ENCODE data around the gene CATSPERZ. TPM values are rescaled to one million over a fixed set of nuclear protein-coding genes. Genes with fewer than 3 reads are reported as not detected.

The CATSPERZ gene
- total and polyA plus RNA-seq, 8 donors: 0.18 to 11.3 (median 3.5) TPM; not detected in 4

DNA sequence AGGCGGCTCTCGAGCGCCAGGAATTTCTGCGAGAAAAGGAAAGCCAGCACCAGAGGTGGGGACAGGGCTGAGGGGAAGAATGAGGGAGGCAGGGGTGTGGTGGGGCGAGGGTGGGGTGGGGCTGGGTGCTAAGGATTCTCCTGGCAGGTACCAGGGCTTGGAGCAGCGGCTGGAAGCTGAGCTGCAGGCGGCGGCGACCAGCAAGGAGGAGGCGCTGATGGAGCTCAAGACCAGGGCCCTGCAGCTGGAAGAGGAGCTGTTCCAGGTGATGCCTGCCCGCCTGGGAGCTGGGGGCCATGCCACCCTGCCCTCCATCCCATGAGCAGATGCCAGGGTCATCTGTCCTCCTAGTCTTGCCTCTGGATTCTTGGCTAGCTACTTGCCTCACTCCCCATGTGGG lies 49.2 kb downstream of the CATSPERZ start:
- intact Hi-C loops (cut with DNase I; ENCODE audit: low total_unique reads): no loop called here
- Histone ChIP-seq H3K27ac (no peak overlapping the region), H3K9me3 (no peaks in the 10 kb centered on the region), H3K4me3 (no peak overlapping the region), H3K36me3 (peaks cover 0 to 17% (median 0%) of the 10 kb centered on the region in 4 donors), H3K4me1 (peaks cover 0 to 22% (median 9%) of the 10 kb centered on the region in 4 donors), H3K27me3 (no peaks in the 10 kb centered on the region)
- 80 to 90% (median 88%) methylated on average over 11 of the region's 11 CpGs for WGBS, 5 donors
- TF ChIP-seq, protein P1, sequence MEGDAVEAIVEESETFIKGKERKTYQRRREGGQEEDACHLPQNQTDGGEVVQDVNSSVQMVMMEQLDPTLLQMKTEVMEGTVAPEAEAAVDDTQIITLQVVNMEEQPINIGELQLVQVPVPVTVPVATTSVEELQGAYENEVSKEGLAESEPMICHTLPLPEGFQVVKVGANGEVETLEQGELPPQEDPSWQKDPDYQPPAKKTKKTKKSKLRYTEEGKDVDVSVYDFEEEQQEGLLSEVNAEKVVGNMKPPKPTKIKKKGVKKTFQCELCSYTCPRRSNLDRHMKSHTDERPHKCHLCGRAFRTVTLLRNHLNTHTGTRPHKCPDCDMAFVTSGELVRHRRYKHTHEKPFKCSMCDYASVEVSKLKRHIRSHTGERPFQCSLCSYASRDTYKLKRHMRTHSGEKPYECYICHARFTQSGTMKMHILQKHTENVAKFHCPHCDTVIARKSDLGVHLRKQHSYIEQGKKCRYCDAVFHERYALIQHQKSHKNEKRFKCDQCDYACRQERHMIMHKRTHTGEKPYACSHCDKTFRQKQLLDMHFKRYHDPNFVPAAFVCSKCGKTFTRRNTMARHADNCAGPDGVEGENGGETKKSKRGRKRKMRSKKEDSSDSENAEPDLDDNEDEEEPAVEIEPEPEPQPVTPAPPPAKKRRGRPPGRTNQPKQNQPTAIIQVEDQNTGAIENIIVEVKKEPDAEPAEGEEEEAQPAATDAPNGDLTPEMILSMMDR (IDR thresholded peaks at IDR 0.05): no peak
- DNase-seq: no peak

DNA sequence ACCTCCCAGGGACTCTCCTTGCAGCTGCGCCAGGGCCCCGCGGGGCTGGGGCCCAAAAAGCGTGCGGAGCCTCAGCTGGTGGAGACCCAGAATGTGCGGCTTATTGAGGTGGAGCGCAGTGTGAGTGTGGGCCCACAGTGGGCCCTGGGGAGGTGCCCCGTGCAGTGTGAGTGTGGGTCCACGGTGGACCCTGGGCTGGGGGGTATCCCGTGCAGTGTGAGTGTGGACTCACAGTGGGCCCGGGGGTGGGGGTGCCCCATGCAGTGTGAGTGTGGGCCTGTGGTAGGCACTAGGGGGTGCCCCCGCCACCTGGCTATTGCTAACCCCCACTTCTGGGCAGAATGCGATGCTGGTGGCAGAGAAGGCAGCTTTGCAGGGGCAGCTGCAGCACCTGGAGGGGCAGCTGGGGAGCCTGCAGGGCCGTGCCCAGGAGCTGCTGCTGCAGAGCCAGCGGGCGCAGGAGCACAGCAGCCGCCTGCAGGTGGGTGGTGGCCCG lies 51.0 kb downstream of the CATSPERZ start:
- Histone ChIP-seq H3K4me3 (no peak overlapping the region), H3K36me3 (peaks cover 0 to 10% (median 0%) of the 10 kb centered on the region in 4 donors), H3K9me3 (no peaks in the 10 kb centered on the region), H3K4me1 (peaks cover 6 to 39% (median 24%) of the 10 kb centered on the region in 4 donors), H3K27me3 (no peaks in the 10 kb centered on the region), H3K27ac (no peak overlapping the region)
- intact Hi-C loops (cut with DNase I; ENCODE audit: low total_unique reads): no loop called here
- 86 to 94% (median 92%) methylated on average over 17 to 18 of the region's 18 CpGs for WGBS, 5 donors
- DNase-seq: no peak
- TF ChIP-seq POLR2A (IDR thresholded peaks at IDR 0.05) (no peak), POLR2AphosphoS5 (IDR thresholded peaks at IDR 0.05) (no peak), EP300 (IDR thresholded peaks at IDR 0.05) (no peak)
- TF ChIP-seq, protein P1 (IDR thresholded peaks at IDR 0.05): no peak

DNA sequence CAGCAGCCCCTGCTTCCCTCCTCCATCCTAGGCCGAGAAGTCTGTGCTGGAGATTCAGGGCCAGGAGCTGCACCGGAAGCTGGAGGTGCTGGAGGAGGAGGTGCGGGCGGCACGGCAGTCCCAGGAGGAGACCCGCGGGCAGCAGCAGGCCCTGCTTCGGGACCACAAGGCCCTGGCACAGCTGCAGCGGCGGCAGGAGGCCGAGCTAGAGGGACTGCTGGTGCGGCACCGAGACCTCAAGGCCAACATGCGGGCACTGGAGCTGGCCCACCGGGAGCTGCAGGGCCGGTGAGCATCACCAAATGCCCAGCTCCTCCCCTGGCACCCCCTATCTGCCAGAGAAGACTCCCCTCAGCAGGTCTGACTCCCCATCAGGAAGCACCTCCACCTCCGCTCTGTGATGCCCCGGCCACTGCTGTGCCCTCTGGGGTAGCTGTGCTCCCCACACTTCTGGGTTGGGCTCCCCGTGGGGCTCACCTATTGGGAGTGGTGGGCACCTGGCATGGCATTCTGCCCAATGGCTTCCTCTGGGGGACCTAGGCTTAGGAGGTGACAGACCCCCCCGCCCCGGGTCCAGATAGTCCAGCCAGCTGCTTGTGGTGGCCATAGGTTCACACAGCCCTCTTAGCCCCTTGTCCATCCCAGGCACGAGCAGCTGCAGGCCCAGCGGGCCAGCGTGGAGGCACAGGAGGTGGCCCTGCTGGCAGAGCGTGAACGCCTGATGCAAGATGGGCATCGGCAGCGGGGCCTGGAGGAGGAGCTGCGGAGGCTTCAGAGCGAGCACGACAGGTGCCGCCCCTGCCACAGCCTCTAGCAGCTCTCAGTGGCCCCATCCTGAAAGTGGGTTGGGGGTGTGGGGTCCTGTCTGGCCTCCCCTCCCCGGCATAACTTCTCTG lies 52.2 kb downstream of the CATSPERZ start:
- H3K9me3 ChIP-seq: no peaks in the 10 kb centered on the region
- intact Hi-C loops (cut with DNase I; ENCODE audit: low total_unique reads): no loop called here
- H3K4me3 ChIP-seq: no peak overlapping the region
- H3K27me3 ChIP-seq: no peaks in the 10 kb centered on the region
- TF ChIP-seq EP300 (IDR thresholded peaks at IDR 0.05): no peak
- TF ChIP-seq POLR2AphosphoS5 (IDR thresholded peaks at IDR 0.05): no peak
- TF ChIP-seq, protein P1 (IDR thresholded peaks at IDR 0.05): no peak
- TF ChIP-seq POLR2A (IDR thresholded peaks at IDR 0.05): no peak
- 92 to 97% (median 93%) methylated on average over 19 to 33 of the region's 33 CpGs for WGBS, 5 donors
- peaks cover 0 to 10% (median 0%) of the 10 kb centered on the region in 4 donors for H3K36me3 ChIP-seq
- peaks cover 9 to 42% (median 27%) of the 10 kb centered on the region in 4 donors for H3K4me1 ChIP-seq
- no peak overlapping the region for H3K27ac ChIP-seq
- peak in 1 of 2 donors; percentile 13 for DNase-seq

DNA sequence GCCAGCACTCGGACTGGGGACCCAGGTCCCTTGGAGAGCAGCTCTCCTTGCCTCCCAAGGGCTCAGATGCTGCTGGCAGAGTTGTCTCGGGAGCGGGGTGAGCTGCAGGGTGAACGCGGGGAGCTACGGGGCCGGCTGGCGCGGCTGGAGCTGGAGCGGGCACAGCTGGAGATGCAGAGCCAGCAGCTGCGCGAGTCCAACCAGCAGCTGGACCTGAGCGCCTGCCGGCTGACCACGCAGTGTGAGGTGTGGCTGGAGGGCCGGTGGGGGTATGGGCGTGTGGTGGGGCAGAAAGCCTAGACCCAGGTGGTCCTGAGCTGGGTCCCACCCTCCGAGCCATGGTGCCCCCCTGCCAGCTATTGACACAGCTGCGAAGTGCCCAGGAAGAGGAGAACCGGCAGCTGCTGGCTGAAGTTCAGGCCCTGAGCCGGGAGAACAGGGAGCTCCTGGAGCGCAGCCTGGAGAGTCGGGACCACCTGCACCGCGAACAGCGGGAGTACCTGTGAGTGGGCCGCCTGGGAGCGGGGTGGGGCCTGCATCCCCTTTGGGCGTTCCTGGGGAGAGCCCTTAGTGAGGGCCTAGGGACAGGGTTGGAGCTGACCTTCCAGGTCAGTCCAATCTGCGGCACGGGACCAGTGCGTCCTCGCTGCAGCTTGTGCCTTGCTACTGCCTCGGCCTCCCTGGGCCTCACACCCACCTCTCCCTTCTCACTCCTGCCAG lies 53.0 kb downstream of the CATSPERZ start:
- 61 to 80% (median 77%) methylated on average over 28 to 34 of the region's 34 CpGs for WGBS, 5 donors

More for the DNA sequence above, 53.0 kb downstream of the CATSPERZ start:
- H3K4me3 ChIP-seq: no peak overlapping the region
- peaks cover 0 to 10% (median 0%) of the 10 kb centered on the region in 4 donors for H3K36me3 ChIP-seq
- peak in 1 of 2 donors; percentile 15 for DNase-seq
- H3K4me1 ChIP-seq: peaks cover 17 to 45% (median 31%) of the 10 kb centered on the region in 4 donors
- intact Hi-C loops (cut with DNase I; ENCODE audit: low total_unique reads): no loop called here
- no peaks in the 10 kb centered on the region for H3K9me3 ChIP-seq
- H3K27me3 ChIP-seq: no peaks in the 10 kb centered on the region
- no peak overlapping the region for H3K27ac ChIP-seq
- TF ChIP-seq, protein P1 (IDR thresholded peaks at IDR 0.05): no peak
- TF ChIP-seq EP300 (IDR thresholded peaks at IDR 0.05) (no peak), POLR2A (IDR thresholded peaks at IDR 0.05) (no peak), POLR2AphosphoS5 (IDR thresholded peaks at IDR 0.05) (no peak)
